GM18868 (cell line): Measurements from ENCODE around the gene SERPINF2.
"Not testable (repeated sequence)": the region's sequence is repeated elsewhere in the genome, so short reads cannot be mapped to it uniquely, and the experiment has no call there.

Source experiments
- ATAC-seq: cut with Tn5 transposase; IDR thresholded peaks from one replicate; pipeline ENCODE4 v1.9.1; 2021; ENCODE audit warnings: mild to moderate bottlenecking, moderate library complexity; ENCODE audit not compliant: unreplicated experiment

Gene SERPINF2

GRCh38 chr17:1716076-1716911 lies 26.4 kb upstream of the SERPINF2 start:
- peak; percentile 78 for ATAC-seq

GRCh38 chr17:1716912-1717695 lies 25.6 kb upstream of the SERPINF2 start:
- peak; percentile 36 for ATAC-seq

GRCh38 chr17:1718362-1719165 lies 24.1 kb upstream of the SERPINF2 start:
- no peak for ATAC-seq

GRCh38 chr17:1720856-1721386 lies 21.8 kb upstream of the SERPINF2 start:
- ATAC-seq: no peak

GRCh38 chr17:1722022-1722421 lies 20.6 kb upstream of the SERPINF2 start:
- ATAC-seq: not testable (repeated sequence)

GRCh38 chr17:1724351-1724868 lies 18.3 kb upstream of the SERPINF2 start, which contains the start of gene WDR81:
WDR81 (plus strand) TSS chr17:1724704; CDS start chr17:1724960, 256 bp downstream.
- ATAC-seq: peak; percentile 50

GRCh38 chr17:1724869-1725641 lies 17.6 kb upstream of the SERPINF2 start:
- peak; percentile 27 for ATAC-seq

GRCh38 chr17:1725642-1726511 lies 16.8 kb upstream of the SERPINF2 start:
- no peak for ATAC-seq

GRCh38 chr17:1726626-1727257 lies 15.9 kb upstream of the SERPINF2 start:
- no peak for ATAC-seq

GRCh38 chr17:1727258-1727789 lies 15.3 kb upstream of the SERPINF2 start:
- ATAC-seq: no peak

- ATAC-seq: no peak
These were observed 14.6 kb upstream of the SERPINF2 start for GRCh38 chr17:1727876-1728630.

GRCh38 chr17:1729966-1730325 lies 12.7 kb upstream of the SERPINF2 start:
- no peak for ATAC-seq

- no peak for ATAC-seq
These were observed 12.1 kb upstream of the SERPINF2 start for GRCh38 chr17:1730326-1731193.

- ATAC-seq: no peak
These were observed 11.5 kb upstream of the SERPINF2 start for GRCh38 chr17:1731194-1731506.

- ATAC-seq: no peak
These were observed 10.3 kb upstream of the SERPINF2 start for GRCh38 chr17:1732241-1732832.

- no peak for ATAC-seq
These were observed 9.8 kb upstream of the SERPINF2 start for GRCh38 chr17:1732833-1733321.
